C1 segment of cervical spinal cord (tissue), 14 donors: ENCODE data around the gene USPL1.

ENCODE experiments used
- DNase-seq, 14 donors: peaks; one replicate each; lab custom pipeline; 2025; lab: John Stamatoyannopoulos, UW

USPL1 gene

DNA sequence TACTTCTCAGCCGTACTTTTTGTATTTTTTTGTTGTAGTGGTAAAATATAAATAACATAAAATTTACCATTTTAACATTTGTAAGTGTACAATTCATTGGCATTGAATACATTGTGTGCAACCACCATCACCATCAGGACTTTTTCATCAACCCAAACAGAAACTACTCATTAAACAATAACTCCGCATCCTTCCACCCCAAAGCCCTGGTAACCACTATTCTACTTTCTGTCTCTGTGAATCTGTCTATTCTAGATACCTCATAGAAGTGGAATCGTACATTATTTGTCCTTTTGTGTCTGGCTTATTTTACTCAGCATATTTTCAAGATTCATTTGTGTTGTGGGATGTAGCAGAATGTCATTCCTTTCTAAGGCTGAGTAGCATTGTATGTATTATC is 38.5 kb downstream of the USPL1 start:
- DNase-seq: no peak

DNA sequence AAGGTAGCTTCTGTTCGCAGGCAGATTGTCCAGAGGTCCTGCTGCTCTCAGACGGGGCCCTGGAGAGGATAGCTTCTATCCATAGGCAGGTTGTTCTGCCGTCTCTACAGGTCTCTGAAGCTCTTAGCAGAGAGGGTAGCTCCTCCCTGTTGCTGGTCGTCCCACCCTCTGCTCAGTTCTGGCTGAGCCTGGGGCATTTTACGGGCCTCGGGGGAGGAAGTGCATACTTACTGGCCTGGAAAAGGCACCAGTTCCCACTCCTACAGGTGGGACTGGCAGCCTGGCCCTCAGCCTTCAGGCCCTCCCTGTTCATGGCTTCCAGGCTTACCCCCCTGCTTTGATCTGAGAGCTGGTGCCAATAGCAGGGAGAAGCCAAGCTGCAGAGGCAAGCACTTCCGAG is 42.3 kb downstream of the USPL1 start:
- peak in 1 of 14 donors; percentile 6 for DNase-seq

DNA sequence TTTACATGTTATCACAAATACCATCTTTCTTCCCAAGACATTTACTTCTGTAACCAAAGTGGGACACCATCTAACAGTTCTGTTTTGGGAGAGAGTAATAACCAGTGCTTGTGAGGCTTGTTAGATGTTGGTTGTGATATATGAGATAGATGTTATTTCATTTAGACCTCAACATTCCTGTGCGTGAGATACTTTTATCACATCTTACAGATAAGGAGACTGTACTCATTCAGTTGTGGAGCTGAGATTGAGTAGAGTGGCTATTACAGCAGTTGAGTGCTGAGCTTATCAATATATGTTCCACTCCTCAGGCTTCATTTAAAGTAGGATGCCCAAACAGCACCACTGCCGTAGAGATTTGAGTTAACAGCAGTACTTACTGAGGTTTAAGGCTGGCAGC is 43.1 kb downstream of the USPL1 start:
- no peak for DNase-seq

DNA sequence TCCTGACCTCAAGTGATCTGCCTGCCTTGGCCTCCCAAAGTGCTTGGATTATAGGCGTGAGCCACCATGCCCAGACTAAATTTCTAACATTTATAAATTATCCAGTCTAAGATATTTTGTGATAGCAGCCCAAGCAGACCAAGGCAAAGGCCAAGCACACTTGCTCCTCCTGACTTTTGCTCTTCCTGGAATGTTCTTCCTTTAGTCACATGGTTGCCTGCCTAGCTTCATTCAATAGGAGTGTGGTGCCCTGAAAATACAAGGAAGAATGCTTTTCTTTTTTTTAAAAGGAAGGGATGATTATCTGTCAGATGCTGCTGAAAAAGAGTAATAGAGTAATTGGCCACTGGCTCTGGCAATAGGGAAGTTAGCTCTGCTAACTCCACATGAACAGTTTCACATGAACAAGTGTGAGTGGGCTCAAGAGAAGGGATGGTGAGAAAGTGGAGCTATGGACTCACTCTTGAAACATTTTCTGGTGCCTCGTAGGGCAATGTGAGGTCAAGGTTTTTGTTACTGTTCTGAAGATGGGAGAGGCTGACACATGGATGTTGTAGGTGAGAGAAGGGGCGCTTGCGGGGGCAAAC is 47.1 kb downstream of the USPL1 start:
- DNase-seq: no peak

DNA sequence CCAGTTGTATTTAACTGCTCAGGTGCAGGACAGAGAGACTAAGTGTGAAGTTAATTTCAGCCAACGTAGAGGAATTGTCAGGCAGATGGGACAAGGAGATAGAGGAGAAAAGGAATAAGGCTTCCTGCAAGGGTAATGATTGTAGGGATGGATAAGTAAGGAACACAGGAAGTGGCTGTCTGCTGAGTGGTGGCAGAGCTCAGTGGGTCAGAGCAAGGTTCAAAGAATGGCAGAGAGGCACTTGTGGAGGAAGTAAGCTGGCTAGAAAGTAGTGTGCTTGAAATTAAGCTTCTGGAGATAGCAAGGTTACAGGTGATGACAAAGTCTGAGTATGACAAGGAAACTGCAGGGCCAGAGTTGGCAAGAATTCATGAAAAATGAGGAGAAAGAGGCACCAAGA is 47.9 kb downstream of the USPL1 start:
- no peak for DNase-seq

DNA sequence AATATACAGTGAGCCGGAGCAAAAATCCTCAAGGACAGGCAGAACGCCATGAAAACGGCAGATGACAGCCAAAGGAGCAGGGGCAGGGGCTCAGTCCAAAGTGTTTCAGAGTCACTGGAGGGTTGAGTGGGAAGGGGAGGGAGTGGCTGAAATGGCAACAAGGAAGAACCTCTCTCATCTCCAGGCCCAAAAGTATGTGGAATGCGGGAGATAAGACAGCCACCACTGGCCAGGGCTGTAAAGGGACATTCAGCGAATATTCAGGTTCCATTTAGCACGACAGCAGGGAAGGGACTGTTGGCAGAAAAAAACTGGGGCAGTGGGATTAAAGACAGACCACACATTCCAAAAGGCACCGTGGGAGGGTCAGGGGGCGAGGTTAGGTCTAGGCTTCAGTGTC is 48.4 kb downstream of the USPL1 start:
- DNase-seq: no peak

DNA sequence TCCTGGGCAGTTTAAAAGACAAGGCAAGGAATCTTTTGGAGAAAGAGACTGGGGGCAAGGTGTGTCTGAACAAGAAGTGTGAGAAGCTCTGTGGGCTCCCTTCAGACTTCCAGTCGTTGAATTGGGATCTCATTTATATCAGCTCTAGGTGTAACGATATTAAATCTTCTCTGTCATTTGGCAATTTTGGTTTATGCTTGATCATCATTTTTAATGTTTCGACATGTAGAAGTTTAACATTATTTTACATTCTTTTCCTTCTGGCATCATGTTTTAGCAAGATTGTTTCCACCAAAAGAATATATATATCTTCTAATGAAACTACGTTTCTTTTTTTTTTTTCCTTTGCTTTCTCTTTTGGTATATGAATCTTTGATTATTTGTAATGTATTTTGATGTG is 49.3 kb downstream of the USPL1 start:
- no peak for DNase-seq

DNA sequence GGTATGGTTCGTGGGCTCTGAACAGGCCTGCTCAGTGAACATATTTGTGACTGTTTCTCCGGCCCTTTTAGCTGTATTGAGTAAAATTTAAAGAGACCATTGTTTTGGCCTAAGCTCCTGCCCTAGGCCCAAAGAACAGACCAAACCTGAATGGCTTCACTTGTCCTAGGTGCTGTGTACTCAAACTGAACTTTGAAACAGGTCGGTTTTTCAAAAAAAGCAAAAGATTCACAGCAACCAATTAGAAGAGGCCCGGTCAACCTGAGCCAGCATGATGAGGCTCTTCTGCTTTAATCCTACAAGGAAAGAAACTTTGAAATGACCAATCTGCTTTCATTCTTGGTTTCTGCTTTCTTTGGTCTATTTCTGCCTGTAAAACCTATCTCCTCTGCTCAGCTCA is 50.6 kb downstream of the USPL1 start:
- DNase-seq: no peak

DNA sequence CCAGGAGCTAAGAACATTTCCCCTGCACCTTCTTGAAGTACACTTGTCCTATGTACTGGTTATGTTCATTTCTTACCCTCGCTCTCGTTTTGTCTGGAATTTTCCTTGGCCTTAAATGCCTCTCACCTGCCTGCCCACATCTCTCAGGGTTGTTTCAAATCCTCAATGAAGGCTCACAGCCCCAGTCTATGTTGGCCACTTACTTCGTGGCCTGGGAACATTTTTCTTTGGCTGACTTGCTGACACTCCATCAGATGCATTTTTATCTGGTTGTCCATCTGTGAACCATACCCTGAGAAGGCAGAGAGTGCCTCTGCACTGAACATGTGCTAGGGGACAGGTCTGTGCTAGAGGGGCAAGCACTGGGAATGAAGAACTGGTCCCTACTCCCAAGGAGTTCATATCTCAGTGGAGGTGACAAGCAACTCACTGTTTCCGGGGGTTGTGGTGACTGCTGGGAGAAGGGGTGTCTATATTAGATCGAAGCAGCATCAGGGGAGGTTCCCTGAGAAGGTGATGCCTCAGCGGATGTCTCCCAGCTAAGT is 53.6 kb downstream of the USPL1 start:
- DNase-seq: no peak

DNA sequence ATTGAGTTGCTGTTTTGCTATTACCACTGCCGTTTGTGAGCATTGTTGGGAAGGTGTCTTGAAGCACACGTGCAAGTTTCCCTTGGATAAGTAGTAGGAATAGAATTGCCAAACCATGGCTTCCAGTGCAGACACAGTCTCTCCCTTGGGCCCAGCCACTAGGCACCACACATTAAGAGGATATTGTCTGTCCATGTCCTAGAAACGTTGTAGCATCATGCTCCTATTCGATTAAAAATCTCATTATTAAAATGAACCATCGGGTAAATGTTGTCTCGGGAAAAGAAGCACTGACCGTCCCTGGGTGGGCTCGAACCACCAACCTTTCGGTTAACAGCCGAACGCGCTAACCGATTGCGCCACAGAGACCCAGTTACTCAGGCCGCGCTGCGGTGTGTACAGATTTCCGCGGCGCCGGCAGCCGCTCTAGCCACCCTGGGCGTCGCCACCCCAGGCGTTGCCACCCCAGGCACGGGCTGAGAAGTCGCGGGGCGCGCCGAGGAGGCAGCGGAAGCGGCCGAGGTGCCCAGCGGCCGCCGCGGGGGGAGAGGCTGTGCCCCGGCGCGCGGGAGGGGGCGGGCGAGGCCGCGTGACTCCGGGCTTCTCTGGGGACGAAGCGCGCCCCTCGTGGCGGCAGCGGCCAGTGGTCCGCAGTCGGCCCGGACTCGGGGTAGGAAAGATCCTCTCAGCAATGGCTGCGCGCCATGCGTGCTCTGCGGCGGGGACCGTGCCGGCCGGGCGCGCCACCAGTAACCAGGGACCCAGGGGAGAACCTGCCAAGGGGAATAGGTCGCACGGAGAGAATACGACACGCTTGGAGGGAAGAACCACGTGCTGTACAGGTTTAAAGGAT is 56.2 kb downstream of the USPL1 start:
- peak in 13 of 14 donors; percentile 46 to 96 (median 80) for DNase-seq

DNA sequence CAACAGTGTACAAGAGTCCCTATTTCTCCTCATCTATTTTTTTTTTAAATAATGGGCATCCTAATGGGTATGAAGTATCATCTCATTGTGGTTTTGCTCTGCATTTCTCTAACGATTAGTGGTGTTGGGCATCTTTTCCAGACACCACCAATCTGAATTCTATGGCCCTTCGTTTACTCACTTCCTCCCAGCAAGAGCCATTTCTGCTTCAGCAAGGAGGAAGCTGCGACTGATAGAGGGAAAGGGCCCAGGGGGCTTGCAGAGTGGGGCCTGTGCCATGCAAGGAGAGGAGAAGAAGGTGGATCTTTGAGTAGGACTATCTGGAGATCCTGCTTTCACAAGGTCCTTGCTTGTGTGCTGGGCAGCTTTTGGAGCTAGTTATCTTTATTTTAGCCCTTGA is 58.0 kb downstream of the USPL1 start:
- DNase-seq: peak in 1 of 14 donors; percentile 39

DNA sequence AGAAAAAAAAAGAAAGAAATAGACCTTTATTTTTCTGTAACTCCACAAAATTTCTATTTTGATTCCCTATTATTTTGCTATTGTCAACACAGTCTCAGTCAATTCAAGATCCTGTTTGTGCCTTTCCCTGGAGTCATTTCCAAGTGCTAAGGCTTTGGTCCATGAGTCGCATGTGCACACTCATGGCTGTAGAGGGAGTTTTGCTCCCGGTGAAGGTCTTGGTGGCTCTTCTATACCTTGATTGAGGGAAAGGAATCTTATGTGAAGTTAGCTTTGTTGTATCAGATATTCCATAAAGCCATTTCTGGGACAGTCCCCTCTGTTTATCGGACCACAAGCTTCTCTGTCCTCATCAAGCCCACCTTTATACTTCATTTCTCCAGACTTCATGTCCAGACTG is 59.0 kb downstream of the USPL1 start:
- no peak for DNase-seq

DNA sequence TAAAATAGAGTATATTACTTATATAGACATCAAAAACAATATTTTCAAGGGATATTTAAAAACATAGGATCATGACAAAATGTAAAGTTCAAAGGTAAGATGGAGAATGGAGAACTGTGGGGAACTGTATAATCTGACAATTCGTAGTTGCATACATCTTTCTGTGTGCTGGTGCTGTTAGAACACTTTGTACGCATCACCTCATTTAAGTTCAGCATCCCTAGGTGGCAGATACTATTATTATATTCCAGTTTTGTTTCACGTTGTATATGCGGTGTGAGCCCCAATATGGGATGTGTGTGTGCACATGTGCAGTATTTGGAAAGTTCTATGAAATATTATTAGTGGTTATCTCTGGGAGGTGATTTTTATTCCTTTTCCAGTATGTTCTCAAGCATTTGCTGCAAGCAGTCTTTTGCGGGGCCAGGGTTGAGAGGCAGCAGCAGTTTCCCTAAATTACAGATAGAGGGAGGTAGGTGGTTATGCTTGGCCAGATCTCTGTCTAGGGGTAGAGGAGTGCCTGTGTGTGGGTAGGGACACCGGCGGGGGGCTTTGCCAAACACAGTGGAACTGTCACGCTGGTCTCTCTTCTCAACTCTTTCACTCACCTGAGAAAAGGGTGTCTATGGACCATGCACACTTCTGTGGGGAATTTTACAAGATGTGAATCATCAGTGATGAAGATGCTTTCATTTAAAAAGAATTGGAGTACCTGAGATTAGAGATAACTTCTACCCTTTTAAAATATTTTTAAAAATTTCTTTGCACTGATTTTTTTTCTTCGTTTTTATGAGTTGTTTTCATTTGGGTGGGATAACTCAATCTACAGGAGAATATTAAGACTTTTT is 62.0 kb downstream of the USPL1 start:
- peak in 3 of 14 donors; percentile 7 to 62 (median 16) for DNase-seq

DNA sequence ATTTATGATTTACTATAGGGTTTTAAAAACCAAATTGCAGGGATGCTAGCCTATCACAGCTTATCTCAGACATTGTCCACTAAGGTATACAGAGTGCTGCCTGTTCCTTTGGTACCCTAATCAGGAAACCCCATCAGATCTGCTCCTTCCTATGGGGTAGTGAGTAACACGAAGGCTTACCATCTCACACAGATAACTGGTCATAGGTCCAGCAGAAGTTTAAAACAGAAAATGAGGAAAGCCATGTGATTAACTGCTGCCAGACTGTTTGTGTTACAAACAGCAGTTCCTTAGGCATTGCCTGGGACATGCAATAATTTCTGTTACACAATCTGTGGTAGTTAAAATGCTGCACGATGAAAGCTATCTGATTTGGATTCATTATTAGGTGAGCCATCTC is 64.1 kb downstream of the USPL1 start:
- DNase-seq: no peak

DNA sequence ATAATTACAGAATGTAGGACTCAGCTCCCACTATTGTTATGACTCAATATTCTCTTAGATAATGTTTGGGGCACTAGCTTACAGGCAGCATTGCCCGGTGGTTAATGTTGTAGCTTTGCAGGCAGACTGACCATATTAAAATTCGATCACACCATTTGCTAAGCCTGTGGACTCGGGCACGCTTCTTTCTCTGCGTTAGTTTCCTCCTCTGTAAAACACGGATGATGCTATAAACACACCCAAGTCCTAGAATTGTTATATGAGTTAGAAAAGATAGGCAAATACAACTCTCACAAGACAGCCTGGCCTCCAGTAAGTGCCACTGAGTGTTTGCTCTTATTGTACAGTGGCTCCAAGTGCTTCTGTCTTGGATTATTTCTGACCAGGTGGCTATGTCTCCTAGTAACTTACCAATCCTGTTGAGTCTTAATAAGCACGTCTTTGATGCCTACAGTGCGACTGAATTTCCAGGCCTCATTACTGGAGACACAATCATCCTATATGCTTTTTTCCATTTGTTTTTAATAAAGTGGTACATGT is 67.7 kb downstream of the USPL1 start:
- no peak for DNase-seq

DNA sequence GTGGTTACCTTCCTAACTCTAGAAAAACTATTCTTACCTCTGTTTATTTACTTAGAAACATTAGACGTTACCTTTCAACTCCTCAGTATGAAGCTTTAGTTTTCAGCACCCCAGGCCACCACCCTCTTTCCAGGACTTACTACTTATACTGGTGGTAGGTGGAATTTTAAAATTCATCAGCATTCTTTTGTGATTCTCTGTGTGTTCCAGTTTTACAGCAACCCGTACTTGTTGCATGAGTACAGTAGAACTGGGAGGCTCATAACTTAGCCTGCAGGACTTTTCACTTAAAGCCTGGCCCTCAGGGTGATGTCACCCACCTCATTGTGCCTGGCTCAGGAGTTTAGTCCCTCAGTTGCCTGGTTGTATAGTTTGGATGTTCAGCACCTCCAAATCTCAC is 68.3 kb downstream of the USPL1 start:
- DNase-seq: no peak

DNA sequence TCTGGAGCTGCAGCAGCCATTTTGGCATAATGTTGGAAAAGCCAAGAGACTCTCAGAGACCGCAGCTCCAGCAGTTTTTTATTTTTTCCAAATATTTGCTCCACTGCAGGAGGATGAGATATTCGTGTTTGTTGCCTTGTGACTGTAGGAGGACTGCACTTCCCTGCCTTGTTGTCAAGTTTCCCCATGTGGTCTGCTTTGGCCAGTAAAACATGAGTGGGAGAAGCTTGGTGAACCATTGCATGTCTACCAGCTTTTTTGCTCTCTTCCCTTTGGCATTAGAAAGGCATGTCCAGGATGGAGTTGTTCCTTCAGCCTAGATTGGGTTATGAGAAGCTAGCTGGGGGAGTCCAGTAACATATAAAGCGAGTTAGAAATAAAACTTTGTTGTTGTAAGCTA is 69.9 kb downstream of the USPL1 start:
- DNase-seq: no peak

DNA sequence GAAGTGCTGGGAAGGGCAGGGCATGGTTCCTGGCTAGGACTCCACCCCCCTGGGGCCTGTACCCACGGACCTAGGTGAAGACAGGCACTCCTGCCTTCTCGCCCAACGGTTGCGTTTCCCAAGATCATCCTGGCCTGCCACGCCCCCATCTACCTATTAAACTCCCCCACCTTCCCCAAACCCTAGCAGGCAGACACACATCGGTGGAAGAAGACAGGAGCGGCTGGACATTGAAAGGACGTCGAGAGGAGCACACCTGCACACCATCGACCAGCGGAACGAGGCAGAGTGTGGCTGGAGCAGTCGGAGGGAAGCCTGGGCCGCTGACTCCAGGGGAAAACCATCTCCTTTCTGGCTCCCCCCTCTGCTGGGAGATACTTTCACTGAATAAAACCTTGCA is 72.0 kb downstream of the USPL1 start:
- DNase-seq: no peak

DNA sequence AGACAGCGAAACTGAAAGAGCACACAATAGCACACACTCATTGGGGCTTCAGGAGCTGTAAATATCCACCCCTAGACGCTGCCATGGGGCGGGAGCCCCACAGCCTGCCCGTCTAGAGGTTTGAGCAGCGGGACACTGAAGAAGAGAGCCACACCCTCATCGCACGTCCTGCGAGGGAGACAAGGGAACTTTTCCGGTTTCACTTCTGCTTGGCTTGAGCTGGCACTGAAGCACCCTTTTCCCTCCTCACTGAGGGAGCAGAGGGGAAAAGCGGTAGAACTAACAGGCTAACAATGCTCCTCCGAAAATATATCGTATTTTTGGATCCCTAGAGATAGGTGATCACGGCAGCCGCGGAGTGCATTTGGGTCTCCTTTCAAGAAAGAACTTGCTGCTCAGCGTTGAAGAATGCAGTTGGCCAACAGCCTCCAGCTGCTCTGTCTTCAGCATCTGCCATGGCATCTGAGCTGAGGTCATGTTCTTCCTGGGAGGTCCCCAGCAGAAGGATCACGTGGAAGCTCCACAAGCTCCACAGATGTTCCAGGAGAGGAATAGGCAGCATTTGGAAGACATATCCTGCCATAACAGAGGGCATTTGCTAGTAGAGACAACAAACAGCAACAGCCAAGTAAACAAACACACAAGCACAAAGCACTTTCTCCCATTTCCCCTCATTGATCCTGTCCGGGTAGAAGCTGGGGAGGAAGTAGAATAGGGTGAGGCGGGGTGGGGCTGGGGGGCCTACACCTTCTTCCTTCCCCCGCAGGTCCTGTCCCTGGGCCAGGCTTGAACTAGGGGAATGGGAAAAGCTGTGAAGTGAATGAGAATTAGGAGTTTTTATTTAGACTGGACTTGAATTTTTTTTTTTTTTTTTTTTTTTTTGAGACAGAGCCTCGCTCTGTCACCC is 72.8 kb downstream of the USPL1 start:
- DNase-seq: peak in 8 of 14 donors; percentile 20 to 67 (median 48)

DNA sequence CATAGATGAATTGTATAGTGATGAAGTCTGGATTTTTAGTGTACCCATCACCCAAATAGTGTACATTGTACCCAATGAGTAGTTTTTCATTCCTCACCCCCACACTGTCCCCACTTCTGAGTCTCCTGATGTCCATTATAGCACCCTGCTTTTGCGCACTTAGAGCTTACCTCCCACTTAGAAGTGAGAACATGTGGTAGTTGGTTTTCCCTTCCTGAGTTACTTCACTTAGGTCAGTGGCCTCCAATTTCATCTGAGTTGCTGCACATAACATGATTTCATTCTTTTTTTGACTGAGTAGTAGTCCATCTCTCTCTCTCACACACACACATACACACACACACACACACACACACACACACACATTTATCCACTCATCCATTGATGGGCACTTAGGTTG is 74.4 kb downstream of the USPL1 start:
- no peak for DNase-seq
